Measurements from ENCODE around the gene ANKRD28. TPM values are rescaled to one million over a fixed set of nuclear protein-coding genes. Genes with fewer than 3 reads are reported as not detected.
"Not testable (repeated sequence)": the region's sequence is repeated elsewhere in the genome, so short reads cannot be mapped to it uniquely, and the experiment has no call there.

Gene ANKRD28
- total RNA-seq, 8 experiments from 2014 or later = 16.2 to 59.8 (median 20.9) TPM

DNA sequence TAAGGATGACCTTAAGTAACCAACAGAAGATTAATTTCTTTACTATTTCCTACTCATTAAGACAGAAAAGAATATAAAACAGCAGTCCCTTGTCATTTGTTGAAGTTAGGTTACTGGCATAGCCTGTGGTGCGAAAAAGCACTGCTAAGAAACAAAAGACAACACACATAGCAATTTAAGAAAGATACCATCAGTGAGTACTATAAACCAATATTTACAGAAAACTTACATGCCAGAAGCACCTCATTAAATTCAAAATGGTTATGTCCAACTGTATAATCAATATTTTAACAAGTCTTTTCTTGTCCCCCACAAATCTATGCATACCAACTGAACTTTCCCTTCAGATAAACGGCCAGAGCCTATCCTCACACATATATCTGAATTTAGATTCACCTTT is 42.0 kb downstream of the ANKRD28 start:
- Histone ChIP-seq H3K4me1 (replicated peaks in 1 of 2) (no peaks in the 10 kb centered on the region), H3K4me3 (no peak overlapping the region), H3K27ac (no peak overlapping the region)
- ATAC-seq (replicated peaks in 6 of 8) = no peak
- in situ Hi-C loops (cut with MboI; ENCODE audit: low pct_unique_long_range_greater_than_20kb in 2 of 9, low sequenced_read_pairs in 9 of 9, unreplicated experiment in 9 of 9) = no loop called here
- 74 to 100% (median 100%) methylated on average over 1 to 2 of the region's 2 CpGs; no CpG with 5 or more reads in 1 of the 10 experiments for WGBS, 10 experiments

DNA sequence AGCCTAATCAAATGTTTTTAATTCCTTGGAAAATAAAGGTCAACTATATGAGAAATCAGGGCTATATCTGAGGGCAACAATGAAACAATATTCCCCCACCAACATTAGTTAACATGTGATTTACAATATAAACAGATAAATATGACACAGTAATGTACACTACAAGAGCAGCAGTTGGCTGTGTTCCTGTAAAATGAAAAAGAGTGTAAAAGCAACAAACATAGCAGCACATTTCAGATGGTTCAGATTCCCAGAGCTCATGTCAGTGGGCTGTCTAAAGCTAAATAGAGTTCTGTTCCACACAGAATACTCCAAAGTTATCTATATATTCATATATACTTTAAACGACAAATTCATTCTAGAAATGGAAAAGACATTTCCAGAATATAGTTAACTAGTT is 42.6 kb downstream of the ANKRD28 start:
- no peak overlapping the region for H3K27ac ChIP-seq
- in situ Hi-C loops (cut with MboI; ENCODE audit: low pct_unique_long_range_greater_than_20kb in 2 of 9, low sequenced_read_pairs in 9 of 9, unreplicated experiment in 9 of 9) = no loop called here
- WGBS, 10 experiments = 11 to 100% (median 89%) methylated on average over 1 of the region's 1 CpG; no CpG with 5 or more reads in 4 of the 10 experiments
- no peak for ATAC-seq (replicated peaks in 6 of 8)
- H3K4me1 ChIP-seq (replicated peaks in 1 of 2) = no peaks in the 10 kb centered on the region
- no peak overlapping the region for H3K4me3 ChIP-seq

DNA sequence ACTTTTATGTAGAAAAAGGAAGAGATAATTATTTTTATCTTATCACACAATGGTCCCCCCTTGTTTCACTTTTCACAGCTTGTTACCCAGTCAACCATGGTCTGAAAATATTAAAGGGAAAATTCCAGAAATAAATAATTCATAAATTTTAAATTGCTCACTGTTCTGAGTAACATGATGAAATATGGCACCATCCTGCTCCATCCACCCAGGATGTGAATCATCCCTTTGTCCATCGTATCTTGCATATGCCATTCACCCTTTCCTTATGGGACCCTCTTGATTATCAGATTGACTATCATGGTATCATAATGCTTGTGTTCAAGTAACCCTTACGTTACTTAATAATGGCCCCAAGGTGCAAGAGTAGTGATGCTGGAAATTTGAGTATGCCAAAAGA is 43.7 kb downstream of the ANKRD28 start:
- WGBS, 10 experiments = 38 to 100% (median 87%) methylated on average over 2 of the region's 2 CpGs; no CpG with 5 or more reads in 2 of the 10 experiments
- in situ Hi-C loops (cut with MboI; ENCODE audit: low pct_unique_long_range_greater_than_20kb in 2 of 9, low sequenced_read_pairs in 9 of 9, unreplicated experiment in 9 of 9) = no loop called here
- peak in 1 of 8 experiments; percentile 40 for ATAC-seq (replicated peaks in 6 of 8)

DNA sequence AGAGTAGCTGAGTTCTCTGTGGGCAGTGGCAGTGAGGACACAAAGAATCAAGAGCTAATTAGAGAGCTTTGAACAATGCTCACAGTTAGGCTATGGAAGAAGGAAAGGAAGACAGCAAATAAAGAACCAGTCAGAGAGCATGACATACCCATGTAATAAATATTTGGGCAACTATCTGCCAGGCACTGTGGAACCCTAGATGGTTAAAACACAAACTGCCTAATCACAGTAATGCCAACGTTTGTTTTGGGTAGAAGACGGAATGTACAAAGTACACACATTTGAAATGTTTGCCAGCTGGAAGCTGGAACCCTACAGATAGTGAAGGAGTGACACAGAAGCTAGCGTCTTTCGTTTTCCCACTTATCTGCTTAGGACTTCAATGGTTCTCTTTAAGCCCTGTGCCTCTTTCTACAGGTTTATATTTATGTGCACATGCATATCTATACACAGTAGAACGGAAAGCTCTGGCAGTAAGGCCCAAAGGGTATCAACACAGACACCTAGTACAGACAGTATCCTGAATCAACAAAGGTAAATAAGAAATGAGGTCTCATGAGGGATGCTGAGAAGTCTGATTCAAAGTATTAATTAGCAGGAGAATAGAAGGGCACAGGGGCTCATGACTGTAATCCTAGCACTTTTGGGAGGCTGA is 44.6 kb downstream of the ANKRD28 start:
- no peaks in the 10 kb centered on the region for H3K4me1 ChIP-seq (replicated peaks in 1 of 2)
- in situ Hi-C loops (cut with MboI; ENCODE audit: low pct_unique_long_range_greater_than_20kb in 2 of 9, low sequenced_read_pairs in 9 of 9, unreplicated experiment in 9 of 9) = no loop called here
- WGBS, 10 experiments = 70 to 100% (median 86%) methylated on average over 1 to 5 of the region's 5 CpGs; no CpG with 5 or more reads in 1 of the 10 experiments
- H3K27ac ChIP-seq = no peak overlapping the region
- no peak overlapping the region for H3K4me3 ChIP-seq
- ATAC-seq (replicated peaks in 6 of 8) = peak in 1 of 8 experiments; percentile 49

More for the DNA sequence above, 43.7 kb downstream of the ANKRD28 start:
- no peak overlapping the region for H3K27ac ChIP-seq
- H3K4me1 ChIP-seq (replicated peaks in 1 of 2) = no peaks in the 10 kb centered on the region
- no peak overlapping the region for H3K4me3 ChIP-seq

DNA sequence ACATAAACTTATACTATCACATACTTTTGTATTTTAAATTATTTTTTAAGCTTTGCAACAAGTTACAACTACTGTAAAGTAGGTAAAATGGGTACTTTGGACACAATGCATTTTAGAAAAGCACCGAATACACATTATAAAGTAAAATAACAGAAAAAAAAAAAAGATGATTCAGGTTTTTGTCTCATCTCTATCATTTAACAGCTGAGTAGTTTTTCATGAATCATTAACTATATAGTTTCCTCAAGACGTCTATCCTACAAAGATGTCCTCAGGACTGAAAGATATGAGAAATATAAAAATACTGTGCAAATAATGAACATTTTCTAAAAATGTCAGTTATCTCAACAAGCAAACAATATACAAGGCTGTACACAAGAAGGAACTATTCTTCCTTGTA is 46.9 kb downstream of the ANKRD28 start:
- in situ Hi-C loops (cut with MboI; ENCODE audit: low pct_unique_long_range_greater_than_20kb in 2 of 9, low sequenced_read_pairs in 9 of 9, unreplicated experiment in 9 of 9) = no loop called here
- Histone ChIP-seq H3K4me1 (replicated peaks in 1 of 2) (no peaks in the 10 kb centered on the region), H3K4me3 (no peak overlapping the region), H3K27ac (no peak overlapping the region)
- 83 to 100% (median 93%) methylated on average over 1 to 2 of the region's 2 CpGs for WGBS, 10 experiments
- no peak for ATAC-seq (replicated peaks in 6 of 8)

DNA sequence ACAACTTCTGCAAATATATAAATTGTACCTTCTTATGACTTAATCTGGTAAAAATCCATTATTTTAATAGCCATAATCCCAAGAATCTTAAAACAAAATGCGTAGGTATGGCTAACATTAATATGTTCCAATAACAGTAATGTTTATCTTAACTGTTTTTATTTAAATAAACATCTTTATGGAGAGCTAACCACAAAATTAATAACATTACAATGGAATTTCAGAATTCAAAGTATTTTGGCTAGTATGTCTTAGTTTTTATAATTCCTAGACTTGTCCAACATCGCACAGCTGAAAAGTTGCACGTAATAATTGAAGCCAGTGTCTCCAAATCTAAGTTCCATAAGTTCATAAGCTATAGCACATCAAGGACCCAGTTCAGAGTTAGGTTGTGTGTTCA is 47.6 kb downstream of the ANKRD28 start:
- no peak for ATAC-seq (replicated peaks in 6 of 8)
- in situ Hi-C loops (cut with MboI; ENCODE audit: low pct_unique_long_range_greater_than_20kb in 2 of 9, low sequenced_read_pairs in 9 of 9, unreplicated experiment in 9 of 9) = no loop called here
- 80 to 100% (median 98%) methylated on average over 1 to 3 of the region's 3 CpGs for WGBS, 10 experiments
- no peaks in the 10 kb centered on the region for H3K4me1 ChIP-seq (replicated peaks in 1 of 2)
- no peak overlapping the region for H3K4me3 ChIP-seq
- H3K27ac ChIP-seq = no peak overlapping the region

DNA sequence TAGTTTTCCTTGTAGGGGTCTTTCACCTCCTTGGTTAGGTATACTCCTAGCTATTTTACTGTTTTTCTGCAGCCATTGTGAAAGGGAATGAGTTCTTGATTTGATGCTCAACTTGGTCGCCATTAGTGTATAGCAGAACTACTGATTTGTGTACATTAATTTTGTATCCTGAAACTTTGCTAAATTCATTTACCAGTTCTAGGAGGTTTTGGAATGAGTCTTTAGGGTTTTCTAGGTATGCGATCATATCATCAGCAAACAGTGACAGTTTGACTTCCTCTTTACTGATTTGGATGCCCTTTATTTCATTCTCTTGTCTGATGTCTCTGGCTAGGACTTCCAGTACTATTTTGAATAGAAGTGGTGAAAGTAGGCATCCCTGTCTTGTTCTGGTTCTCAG is 51.9 kb downstream of the ANKRD28 start:
- 82 to 100% (median 93%) methylated on average over 2 of the region's 2 CpGs; no CpG with 5 or more reads in 2 of the 10 experiments for WGBS, 10 experiments
- ATAC-seq (replicated peaks in 6 of 8); in situ Hi-C loops (cut with MboI; ENCODE audit: low pct_unique_long_range_greater_than_20kb in 2 of 9, low sequenced_read_pairs in 9 of 9, unreplicated experiment in 9 of 9); H3K27ac ChIP-seq; H3K4me3 ChIP-seq; H3K4me1 ChIP-seq (replicated peaks in 1 of 2): not testable (repeated sequence)

DNA sequence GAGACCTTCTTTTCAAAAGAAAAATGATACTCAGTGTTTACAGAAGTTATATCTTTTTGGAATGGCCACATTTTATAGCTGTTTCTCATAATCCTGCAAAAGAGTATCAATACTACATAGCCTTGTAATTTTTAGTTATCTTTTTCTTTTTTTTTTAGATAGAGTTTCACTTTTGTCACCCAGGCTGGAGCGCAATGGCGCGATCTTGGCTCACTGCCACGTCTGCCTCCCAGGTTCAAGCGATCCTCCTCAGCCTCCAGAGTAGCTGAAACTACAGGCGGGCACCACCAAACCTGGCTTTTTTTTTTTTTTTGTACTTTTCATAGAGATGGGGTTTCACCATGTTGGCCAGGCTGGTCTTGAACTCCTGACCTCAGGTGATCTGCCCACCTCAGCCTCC is 53.6 kb downstream of the ANKRD28 start:
- in situ Hi-C loops (cut with MboI; ENCODE audit: low pct_unique_long_range_greater_than_20kb in 2 of 9, low sequenced_read_pairs in 9 of 9, unreplicated experiment in 9 of 9) = no loop called here
- no peak overlapping the region for H3K4me3 ChIP-seq
- no peak overlapping the region for H3K27ac ChIP-seq
- ATAC-seq (replicated peaks in 6 of 8) = no peak
- H3K4me1 ChIP-seq (replicated peaks in 1 of 2) = no peaks in the 10 kb centered on the region
- WGBS, 10 experiments = 80 to 100% (median 96%) methylated on average over 1 to 5 of the region's 6 CpGs; no CpG with 5 or more reads in 4 of the 10 experiments

DNA sequence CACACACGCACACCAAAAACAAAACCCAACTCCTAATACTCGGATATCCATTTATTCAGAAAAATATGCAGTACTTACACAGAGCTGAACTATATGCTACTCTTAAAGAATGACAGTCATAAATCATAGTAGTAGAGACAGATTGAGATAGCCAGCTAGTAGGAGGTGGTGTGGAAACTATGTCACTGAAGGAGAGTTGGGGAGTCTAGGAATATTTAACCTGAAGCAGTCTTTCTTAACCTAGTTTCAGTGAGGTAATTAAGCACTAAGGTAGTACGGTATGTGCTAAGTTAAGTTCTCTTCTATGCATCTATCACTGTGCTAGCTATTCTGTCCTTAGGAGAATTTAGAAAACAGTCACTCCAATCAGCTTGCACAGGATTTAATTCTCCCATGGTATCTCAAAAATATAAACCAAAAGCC is 54.2 kb downstream of the ANKRD28 start:
- no peak for ATAC-seq (replicated peaks in 6 of 8)
- no peak overlapping the region for H3K27ac ChIP-seq
- no peak overlapping the region for H3K4me3 ChIP-seq
- WGBS, 10 experiments = 83 to 100% (median 100%) methylated on average over 1 to 3 of the region's 3 CpGs; no CpG with 5 or more reads in 1 of the 10 experiments
- in situ Hi-C loops (cut with MboI; ENCODE audit: low pct_unique_long_range_greater_than_20kb in 2 of 9, low sequenced_read_pairs in 9 of 9, unreplicated experiment in 9 of 9) = no loop called here
- H3K4me1 ChIP-seq (replicated peaks in 1 of 2) = no peaks in the 10 kb centered on the region

DNA sequence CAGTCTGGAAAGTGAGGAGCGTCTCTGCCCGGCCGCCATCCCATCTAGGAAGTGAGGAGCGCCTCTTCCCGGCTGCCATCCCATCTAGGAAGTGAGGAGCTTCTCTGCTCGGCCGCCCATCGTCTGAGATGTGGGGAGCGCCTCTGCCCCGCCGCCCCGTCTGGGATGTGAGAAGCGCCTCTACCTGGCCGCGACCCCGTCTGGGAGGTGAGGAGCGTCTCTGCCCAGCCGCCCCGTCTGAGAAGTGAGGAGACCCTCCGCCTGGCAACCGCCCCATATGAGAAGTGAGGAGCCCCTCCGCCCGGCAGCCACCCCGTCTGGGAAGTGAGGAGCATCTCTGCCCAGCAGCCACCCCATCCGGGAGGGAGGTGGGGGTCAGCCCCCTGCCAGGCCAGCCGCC is 55.5 kb downstream of the ANKRD28 start:
- no CpG with 5 or more reads among the region's 26 CpGs for WGBS, 10 experiments
- H3K4me3 ChIP-seq; in situ Hi-C loops (cut with MboI; ENCODE audit: low pct_unique_long_range_greater_than_20kb in 2 of 9, low sequenced_read_pairs in 9 of 9, unreplicated experiment in 9 of 9); H3K4me1 ChIP-seq (replicated peaks in 1 of 2); H3K27ac ChIP-seq; ATAC-seq (replicated peaks in 6 of 8): not testable (repeated sequence)

DNA sequence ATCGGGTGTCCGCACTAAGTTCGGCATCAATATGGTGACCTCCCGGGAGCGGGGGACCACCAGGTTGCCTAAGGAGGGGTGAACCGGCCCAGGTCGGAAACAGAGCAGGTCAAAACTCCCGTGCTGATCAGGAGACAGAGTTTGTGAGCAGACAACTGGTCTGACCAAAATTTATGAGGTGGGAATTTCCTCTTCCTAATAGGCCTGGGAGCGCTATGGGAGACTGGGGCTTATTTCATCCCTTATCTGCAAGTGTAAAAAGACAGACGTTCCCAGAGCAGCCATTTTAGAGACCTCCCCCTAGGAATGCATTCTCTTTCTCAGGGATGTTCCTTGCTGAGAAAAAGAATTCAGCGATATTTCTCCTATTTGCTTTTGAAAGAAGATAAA is 59.2 kb downstream of the ANKRD28 start:
- H3K4me3 ChIP-seq; H3K27ac ChIP-seq; H3K4me1 ChIP-seq (replicated peaks in 1 of 2); in situ Hi-C loops (cut with MboI; ENCODE audit: low pct_unique_long_range_greater_than_20kb in 2 of 9, low sequenced_read_pairs in 9 of 9, unreplicated experiment in 9 of 9); ATAC-seq (replicated peaks in 6 of 8): not testable (repeated sequence)
- WGBS, 10 experiments = 89 to 100% (median 100%) methylated on average over 1 to 6 of the region's 11 CpGs; no CpG with 5 or more reads in 5 of the 10 experiments

DNA sequence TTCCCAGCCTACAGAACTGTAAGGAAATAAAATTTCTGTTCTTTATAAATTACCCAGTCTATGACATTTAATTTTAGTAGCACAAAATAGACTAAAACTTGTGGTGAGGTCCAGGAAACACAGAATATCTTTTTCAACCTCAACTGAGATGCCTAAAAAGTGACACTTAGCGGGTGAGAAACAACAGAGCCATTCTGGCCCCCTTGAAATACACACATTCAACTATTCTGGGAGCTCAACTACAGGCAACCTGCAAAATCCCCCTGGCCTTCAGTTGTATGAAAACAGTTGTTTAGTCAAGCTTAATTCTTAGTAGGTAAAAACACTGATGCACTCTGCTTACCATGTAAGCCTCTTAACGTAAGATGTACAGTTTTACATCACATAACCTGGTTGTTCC is 66.8 kb downstream of the ANKRD28 start:
- ATAC-seq (replicated peaks in 6 of 8) = no peak
- Histone ChIP-seq H3K27ac (no peak overlapping the region), H3K4me1 (replicated peaks in 1 of 2) (no peaks in the 10 kb centered on the region), H3K4me3 (no peak overlapping the region)
- in situ Hi-C loops (cut with MboI; ENCODE audit: low pct_unique_long_range_greater_than_20kb in 2 of 9, low sequenced_read_pairs in 9 of 9, unreplicated experiment in 9 of 9) = no loop called here
- WGBS, 10 experiments = 93 to 100% (median 100%) methylated on average over 1 to 2 of the region's 2 CpGs; no CpG with 5 or more reads in 4 of the 10 experiments

DNA sequence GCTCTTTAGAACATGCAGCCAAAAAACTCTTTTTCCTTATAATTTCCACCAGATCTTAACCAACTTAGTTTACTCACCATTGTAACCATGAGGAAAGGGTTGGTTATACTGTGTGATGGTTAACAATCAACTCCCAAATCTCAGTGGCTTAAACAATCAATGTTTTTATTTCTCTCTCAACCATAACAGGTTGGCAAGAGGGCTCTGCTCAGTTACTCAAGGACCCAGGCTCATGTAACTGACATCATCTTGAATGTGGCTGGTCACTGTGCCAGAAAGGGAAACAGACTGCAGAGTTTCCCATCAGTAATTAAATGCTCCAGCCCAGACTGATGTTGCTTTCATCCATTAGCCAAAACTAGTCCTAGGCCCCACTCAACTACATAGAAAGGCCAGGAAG is 69.0 kb downstream of the ANKRD28 start:
- Histone ChIP-seq H3K4me3 (no peak overlapping the region), H3K27ac (no peak overlapping the region), H3K4me1 (replicated peaks in 1 of 2) (no peaks in the 10 kb centered on the region)
- in situ Hi-C loops (cut with MboI; ENCODE audit: low pct_unique_long_range_greater_than_20kb in 2 of 9, low sequenced_read_pairs in 9 of 9, unreplicated experiment in 9 of 9) = no loop called here
- ATAC-seq (replicated peaks in 6 of 8) = no peak

DNA sequence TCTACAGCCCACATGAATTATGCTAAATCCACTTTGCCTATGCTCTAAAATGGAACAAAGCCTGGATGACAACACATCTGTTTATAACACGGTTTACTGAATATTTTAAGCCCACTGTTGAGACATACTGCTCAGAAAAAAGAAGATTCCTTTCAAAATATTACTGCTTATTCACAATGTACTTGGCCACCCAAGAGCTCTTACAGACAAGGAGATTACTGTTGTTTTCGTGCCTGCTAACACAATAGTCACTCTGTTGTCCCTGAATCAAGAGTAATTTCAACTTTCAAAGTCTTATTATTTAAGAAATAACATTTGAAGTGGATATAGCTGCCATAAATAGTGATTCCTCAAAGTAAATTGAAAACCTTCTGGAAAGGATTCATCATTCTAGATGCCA is 70.9 kb downstream of the ANKRD28 start:
- ATAC-seq (replicated peaks in 6 of 8) = no peak
- Histone ChIP-seq H3K27ac (no peak overlapping the region), H3K4me1 (replicated peaks in 1 of 2) (no peaks in the 10 kb centered on the region), H3K4me3 (no peak overlapping the region)
- 44 to 100% (median 84%) methylated on average over 1 to 2 of the region's 2 CpGs; no CpG with 5 or more reads in 4 of the 10 experiments for WGBS, 10 experiments
- in situ Hi-C loops (cut with MboI; ENCODE audit: low pct_unique_long_range_greater_than_20kb in 2 of 9, low sequenced_read_pairs in 9 of 9, unreplicated experiment in 9 of 9) = no loop called here
